Loucy (cell line): ENCODE measurements around the gene PSMD1.

Experiments
- H2AFZ ChIP-seq: fragments of 200-600 bp; sonication (generic); 2 replicates; pipeline ENCODE4 v1.6.0; 2016; ENCODE audit warnings: antibody characterized with exemption, mild to moderate bottlenecking, low read length, moderate library complexity
- H3F3A ChIP-seq: fragments of 200-600 bp; 2 replicates; pipeline ENCODE4 v1.6.0; 2016; ENCODE audit warnings: antibody characterized with exemption, low read depth, mild to moderate bottlenecking
- H3K27me3 ChIP-seq: fragments of 200-600 bp; sonication (generic); 2 replicates; pipeline ENCODE4 v1.6.1; 2014; ENCODE audit warnings: low read length, mild to moderate bottlenecking; ENCODE audit not compliant: insufficient read depth, poor library complexity, severe bottlenecking
- H3K36me3 ChIP-seq: fragments of 200-600 bp; sonication (generic); 2 replicates; pipeline ENCODE4 v1.6.1; 2016; ENCODE audit warnings: low read length; ENCODE audit not compliant: insufficient read depth
- H3K4me1 ChIP-seq: fragments of 200-600 bp; sonication (generic); 2 replicates; pipeline ENCODE4 v1.5.1; 2014; ENCODE audit warnings: low read length, mild to moderate bottlenecking; ENCODE audit not compliant: insufficient read depth, poor library complexity, severe bottlenecking
- H3K4me2 ChIP-seq: fragments of 200-600 bp; sonication (generic); 2 replicates; pipeline ENCODE4 v1.6.0; 2014; ENCODE audit warnings: antibody characterized with exemption, low read length, low read depth, mild to moderate bottlenecking; ENCODE audit not compliant: poor library complexity, severe bottlenecking
- H3K4me3 ChIP-seq: fragments of 200-600 bp; sonication (generic); 2 replicates; pipeline ENCODE4 v1.5.1; 2014; ENCODE audit warnings: low read length, mild to moderate bottlenecking, mixed read lengths; ENCODE audit not compliant: poor library complexity, severe bottlenecking
- H3K79me2 ChIP-seq: fragments of 200-600 bp; sonication (generic); 2 replicates; pipeline ENCODE4 v1.6.1; 2014; ENCODE audit warnings: low read length; ENCODE audit not compliant: insufficient read depth
- H3K9ac ChIP-seq: fragments of 200-600 bp; sonication (generic); 2 replicates; pipeline ENCODE4 v1.6.0; 2014; ENCODE audit warnings: mild to moderate bottlenecking, low read depth, low read length, moderate library complexity; ENCODE audit not compliant: poor library complexity, severe bottlenecking
- H3K9me2 ChIP-seq: fragments of 200-600 bp; sonication (generic); replicated peaks from 2 replicates; pipeline ENCODE4 v1.6.1; 2016; ENCODE audit warnings: low read depth, low read length, mixed read lengths
- H3K9me3 ChIP-seq: fragments of 200-600 bp; sonication (generic); 2 replicates; pipeline ENCODE4 v1.6.1; 2014; ENCODE audit warnings: mild to moderate bottlenecking, antibody characterized with exemption, low read length, low read depth; ENCODE audit not compliant: insufficient read depth
- H4K20me1 ChIP-seq: fragments of 200-600 bp; sonication (generic); 2 replicates; pipeline ENCODE4 v1.6.0; 2014; ENCODE audit warnings: antibody characterized with exemption, low read length, mild to moderate bottlenecking; ENCODE audit not compliant: insufficient read depth, poor library complexity, severe bottlenecking
- CTCF ChIP-seq: fragments of 200-600 bp; sonication (generic); conservative IDR thresholded peaks from 2 replicates; pipeline ENCODE4 v1.5.1; 2014; ENCODE audit warnings: mild to moderate bottlenecking, antibody characterized with exemption, low read length
- EZH2phosphoT487 ChIP-seq: fragments of 200-600 bp; IDR thresholded peaks from 2 replicates; pipeline ENCODE4 v1.6.1; 2018; ENCODE audit warnings: antibody characterized with exemption, mild to moderate bottlenecking, moderate library complexity, borderline replicate concordance

The PSMD1 gene

GRCh38 chr2:231043796-231044195 is 12.9 kb upstream of the PSMD1 start:
- Histone ChIP-seq H3K9me2 (no peaks in the 10 kb centered on the region), H3K4me1 (no peaks in the 10 kb centered on the region), H3K9ac (no peak overlapping the region), H3K4me3 (no peak overlapping the region), H4K20me1 (no peaks in the 10 kb centered on the region), H3K4me2 (no peak overlapping the region), H3K36me3 (no peaks in the 10 kb centered on the region), H3K9me3 (no peaks in the 10 kb centered on the region), H3K79me2 (no peaks in the 10 kb centered on the region), H2AFZ (no peak overlapping the region), H3K27me3 (peaks cover 4% of the 10 kb centered on the region), H3F3A (no peaks in the 10 kb centered on the region)
- TF ChIP-seq CTCF, result no peak

- H3K4me3 ChIP-seq, result no peak overlapping the region
- no peak overlapping the region for H3K4me2 ChIP-seq
- H3K36me3 ChIP-seq, result no peaks in the 10 kb centered on the region
- no peaks in the 10 kb centered on the region for H3K9me2 ChIP-seq
- H2AFZ ChIP-seq, result no peak overlapping the region
- no peaks in the 10 kb centered on the region for H3K9me3 ChIP-seq
- no peaks in the 10 kb centered on the region for H3F3A ChIP-seq
- H4K20me1 ChIP-seq, result no peaks in the 10 kb centered on the region
- peaks cover 4% of the 10 kb centered on the region for H3K27me3 ChIP-seq
- no peaks in the 10 kb centered on the region for H3K79me2 ChIP-seq
- TF ChIP-seq EZH2phosphoT487 (no peak), CTCF (no peak)
- no peak overlapping the region for H3K9ac ChIP-seq
- no peaks in the 10 kb centered on the region for H3K4me1 ChIP-seq
Measured at GRCh38 chr2:231046916-231047273, 9.8 kb upstream of the PSMD1 start.

- Histone ChIP-seq H3K79me2 (no peaks in the 10 kb centered on the region), H3K36me3 (no peaks in the 10 kb centered on the region), H3K4me1 (no peaks in the 10 kb centered on the region), H2AFZ (no peak overlapping the region), H3K4me2 (no peak overlapping the region), H3K9ac (no peak overlapping the region), H3K4me3 (no peak overlapping the region), H3K27me3 (peaks cover 4% of the 10 kb centered on the region), H3K9me2 (no peaks in the 10 kb centered on the region), H4K20me1 (no peaks in the 10 kb centered on the region), H3K9me3 (no peaks in the 10 kb centered on the region), H3F3A (no peaks in the 10 kb centered on the region)
- TF ChIP-seq EZH2phosphoT487 (no peak), CTCF (no peak)
Measured at GRCh38 chr2:231047274-231047922, 9.3 kb upstream of the PSMD1 start.
